Measurements from ENCODE around the gene CGB5. TPM values are rescaled to one million over a fixed set of nuclear protein-coding genes. Genes with fewer than 3 reads are reported as not detected.

The CGB5 gene
- total RNA-seq, 2 experiments from 2014 or later = not detected

GRCh38 chr19:49085020-49085867, 41.6 kb downstream of the CGB5 start, which contains the start of gene SNRNP70:
Gene SNRNP70, plus strand, starts transcription at chr19:49085451. Its CDS starts 964 bp downstream, at chr19:49086415.
- CTCF ChIA-PET = interaction anchor here (1.5 kb wide), 1 partner anchor 21 kb away, joined by 3 read pairs; no protein-coding TSS in a partner anchor
- Mint-ChIP-seq H3K4me1 (ENCODE audit: low read depth) (peaks cover 31% of the 10 kb centered on the region), H3K27me3 (ENCODE audit: low read depth) (no peaks in the 10 kb centered on the region), H3K4me3 (peak within 1 kb of the TSS; percentile 96), H3K9me3 (no peaks in the 10 kb centered on the region), H3K27ac (peak within 1 kb of the TSS; percentile 93), H3K36me3 (ENCODE audit: low read depth) (peaks cover 30% of the 10 kb centered on the region)
- intact Hi-C loops (cut with micrococcal nuclease) = loop anchor here (1.0 to 5.0 kb wide), 6 partner anchors 29 to 368 kb away; partner anchors contain the start of genes ALDH16A1, C19orf73, LIN7B and NUCB1
- peak; percentile 99 for DNase-seq

GRCh38 chr19:49085868-49086232, 42.2 kb downstream of the CGB5 start:
- peak overlapping the region; percentile 93 for H3K27ac Mint-ChIP-seq

GRCh38 chr19:49086296-49086695, 42.6 kb downstream of the CGB5 start:
- intact Hi-C loops (cut with micrococcal nuclease) = loop anchor here (5.0 kb wide), 1 partner anchor 289 kb away; no protein-coding TSS in a partner anchor
- Mint-ChIP-seq H3K36me3 (ENCODE audit: low read depth) (peaks cover 39% of the 10 kb centered on the region), H3K4me1 (ENCODE audit: low read depth) (peaks cover 40% of the 10 kb centered on the region)

More at GRCh38 chr19:49085868-49086232, 42.2 kb downstream of the CGB5 start:
- H3K9me3 Mint-ChIP-seq = no peaks in the 10 kb centered on the region
- H3K27me3 Mint-ChIP-seq (ENCODE audit: low read depth) = no peaks in the 10 kb centered on the region
- H3K4me3 Mint-ChIP-seq = peak overlapping the region; percentile 96
- no peak for DNase-seq
- peaks cover 36% of the 10 kb centered on the region for H3K36me3 Mint-ChIP-seq (ENCODE audit: low read depth)
- intact Hi-C loops (cut with micrococcal nuclease) = loop anchor here (1.0 to 5.0 kb wide), 6 partner anchors 28 to 367 kb away; partner anchors contain the start of genes ALDH16A1, C19orf73, LIN7B and NUCB1
- peaks cover 37% of the 10 kb centered on the region for H3K4me1 Mint-ChIP-seq (ENCODE audit: low read depth)
- CTCF ChIA-PET = interaction anchor here (1.5 kb wide), 1 partner anchor 21 kb away, joined by 3 read pairs; no protein-coding TSS in a partner anchor

GRCh38 chr19:49091391-49092038, 47.9 kb downstream of the CGB5 start:
- no peaks in the 10 kb centered on the region for H3K27me3 Mint-ChIP-seq (ENCODE audit: low read depth)

More at GRCh38 chr19:49086296-49086695, 42.6 kb downstream of the CGB5 start:
- CTCF ChIA-PET = interaction anchor here (1.5 to 1.7 kb wide), 2 partner anchors 12 to 20 kb away, joined by 3 to 7 read pairs; no protein-coding TSS in a partner anchor
- no peaks in the 10 kb centered on the region for H3K9me3 Mint-ChIP-seq
- peak overlapping the region; percentile 93 for H3K27ac Mint-ChIP-seq
- DNase-seq = no peak
- H3K27me3 Mint-ChIP-seq (ENCODE audit: low read depth) = no peaks in the 10 kb centered on the region
- peak overlapping the region; percentile 96 for H3K4me3 Mint-ChIP-seq

GRCh38 chr19:49092686-49093085, 49.0 kb downstream of the CGB5 start:
- no peaks in the 10 kb centered on the region for H3K27me3 Mint-ChIP-seq (ENCODE audit: low read depth)

More at GRCh38 chr19:49091391-49092038, 47.9 kb downstream of the CGB5 start:
- H3K4me1 Mint-ChIP-seq (ENCODE audit: low read depth) = peaks cover 40% of the 10 kb centered on the region
- no peaks in the 10 kb centered on the region for H3K9me3 Mint-ChIP-seq
- CTCF ChIA-PET = no interaction called here
- H3K4me3 Mint-ChIP-seq = no peak overlapping the region
- peaks cover 45% of the 10 kb centered on the region for H3K36me3 Mint-ChIP-seq (ENCODE audit: low read depth)
- DNase-seq = no peak
- intact Hi-C loops (cut with micrococcal nuclease) = no loop called here
- H3K27ac Mint-ChIP-seq = peak overlapping the region; percentile 33

More at GRCh38 chr19:49092686-49093085, 49.0 kb downstream of the CGB5 start:
- Mint-ChIP-seq H3K9me3 (no peaks in the 10 kb centered on the region), H3K4me3 (no peak overlapping the region), H3K4me1 (ENCODE audit: low read depth) (peaks cover 29% of the 10 kb centered on the region), H3K36me3 (ENCODE audit: low read depth) (peaks cover 38% of the 10 kb centered on the region), H3K27ac (no peak overlapping the region)
- CTCF ChIA-PET = interaction anchor here (0.7 kb wide), 1 partner anchor 22 kb away, joined by 3 read pairs; no protein-coding TSS in a partner anchor
- DNase-seq = no peak
- intact Hi-C loops (cut with micrococcal nuclease) = no loop called here

Small RNA genes lying within 50 kb of the gene (microRNA-seq; reads per million reads assigned to microRNA genes)
- not detected for gene MIR6798 (ENCODE audit: borderline microRNAs expressed, borderline replicate concordance)

Other genes with a start within 250 kb of the CGB5 start
- 10 to 100 TPM; 66.4 to 66.8 TPM for gene BCAT2, start 232.8 kb upstream of the CGB5 start, total RNA-seq
- under 1 TPM in 1 of 2 experiments, not detected in 1; 0.50 TPM for gene HSD17B14, start 207.4 kb upstream of the CGB5 start, total RNA-seq
- gene PLEKHA4, start 175.2 kb upstream of the CGB5 start, total RNA-seq = 1 to 10 TPM; 8.3 to 8.8 TPM
- gene PPP1R15A, start 171.4 kb upstream of the CGB5 start, total RNA-seq = 10 to 100 TPM; 96.5 to 97.4 TPM
- under 1 TPM; 0.54 to 0.81 TPM for gene TULP2, start 145.1 kb upstream of the CGB5 start, total RNA-seq
- gene NUCB1, start 143.5 kb upstream of the CGB5 start, total RNA-seq = 100 to 1,000 TPM; 172 to 182 TPM
- gene DHDH, start 110.1 kb upstream of the CGB5 start, total RNA-seq = 1 to 10 TPM; 4.2 to 4.5 TPM
- 100 to 1,000 TPM; 267 to 302 TPM for gene BAX, start 89.0 kb upstream of the CGB5 start, total RNA-seq
- 1,000 to 10,000 TPM; 1,093 to 1,120 TPM for gene FTL, start 78.5 kb upstream of the CGB5 start, total RNA-seq
- gene GYS1, start 50.5 kb upstream of the CGB5 start, total RNA-seq = 10 to 100 TPM; 29.6 to 31.2 TPM
- 100 to 1,000 TPM; 119 to 126 TPM for gene RUVBL2, start 50.0 kb upstream of the CGB5 start, total RNA-seq
- not detected for gene LHB, start 26.8 kb upstream of the CGB5 start, total RNA-seq
- gene CGB3, start 19.5 kb upstream of the CGB5 start, total RNA-seq = not detected
- gene CGB2, start 12.0 kb upstream of the CGB5 start, total RNA-seq = not detected
- gene CGB1, start 7.0 kb upstream of the CGB5 start, total RNA-seq = not detected
- not detected for gene CGB8, start 5.3 kb downstream of the CGB5 start, total RNA-seq
- gene CGB7, start 13.9 kb downstream of the CGB5 start, total RNA-seq = not detected
- gene NTF4, start 21.0 kb downstream of the CGB5 start, total RNA-seq = not detected
- gene KCNA7, start 28.9 kb downstream of the CGB5 start, total RNA-seq = not detected
- 100 to 1,000 TPM; 163 to 166 TPM for gene SNRNP70, start 41.6 kb downstream of the CGB5 start, total RNA-seq
- gene LIN7B, start 70.5 kb downstream of the CGB5 start, total RNA-seq = 1 to 10 TPM; 3.4 to 3.8 TPM
- 1 to 10 TPM; 1.5 to 1.9 TPM for gene C19orf73, start 75.3 kb downstream of the CGB5 start, total RNA-seq
- gene PPFIA3, start 75.7 kb downstream of the CGB5 start, total RNA-seq = 1 to 10 TPM; 4.6 to 4.9 TPM
- gene HRC, start 111.5 kb downstream of the CGB5 start, total RNA-seq = not detected
- gene TRPM4, start 113.9 kb downstream of the CGB5 start, total RNA-seq = under 1 TPM; 0.22 to 0.62 TPM

Measured in activated naive CD4-positive, alpha-beta T cell treated with anti-CD3 and anti-CD28 coated beads for 36 hours (primary cell).